Activated CD4-positive, alpha-beta T cell treated with anti-CD3 and anti-CD28 coated beads, Interleukin-2, amount 50 U/mL, for 24 hours (primary cell): ENCODE results near the gene WARS2.
"Not testable (repeated sequence)": the region's sequence is repeated elsewhere in the genome, so short reads cannot be mapped to it uniquely, and the experiment has no call there.

Source experiments
- DNase-seq, 2 donors: peaks; one replicate each; pipeline ENCODE4 v3.0.0-alpha.2; 2020; ENCODE audit warnings: low read depth in 1 of 2, low spot score in 1 of 2

The WARS2 gene

DNA sequence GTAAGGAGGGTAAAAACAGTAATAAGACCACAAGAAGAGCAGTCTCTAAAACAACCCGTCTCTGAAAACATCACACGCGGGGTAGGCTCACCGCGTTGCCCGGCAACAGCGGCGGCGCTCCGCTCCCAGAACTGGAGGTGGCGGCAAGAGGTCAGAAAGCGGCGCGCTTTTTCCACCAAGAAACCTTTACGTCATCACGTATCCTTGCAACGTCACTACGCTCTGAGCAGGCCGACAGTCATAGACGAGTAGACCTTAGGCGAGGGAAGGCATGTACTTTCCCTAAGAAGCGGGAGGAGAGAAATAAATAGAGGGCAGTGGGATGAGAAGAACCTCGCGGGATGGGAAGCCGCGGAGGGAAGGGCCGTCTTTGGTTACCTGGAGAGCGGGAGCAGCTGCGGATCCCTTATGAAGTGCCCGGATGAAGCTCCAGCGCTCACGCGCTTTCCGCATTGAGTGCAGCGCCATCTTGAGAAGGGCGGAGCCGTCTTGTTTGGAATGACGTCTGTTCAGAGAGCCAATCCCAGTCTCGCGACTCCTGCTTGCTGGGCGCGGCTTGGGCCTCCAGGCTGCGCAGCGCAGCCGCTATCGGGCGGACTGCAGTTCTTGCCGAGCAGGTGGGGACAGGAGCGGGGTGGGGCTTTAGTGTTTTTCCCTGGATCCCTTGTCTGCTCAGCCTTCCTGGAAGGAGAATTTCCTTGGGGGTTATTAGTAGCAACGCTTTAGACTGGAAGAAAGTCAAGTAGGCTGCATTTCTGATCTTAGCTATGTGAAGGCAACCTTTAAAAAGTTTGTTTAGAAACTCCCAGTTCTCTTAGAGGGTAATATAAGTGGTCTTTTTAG lies at the start of gene WARS2:
Gene WARS2, minus strand, starts transcription at position 477 of the 843 bp plus-strand sequence. Its CDS starts 9 bp downstream, at position 468.
- peak; percentile 81 to 94 for DNase-seq

DNA sequence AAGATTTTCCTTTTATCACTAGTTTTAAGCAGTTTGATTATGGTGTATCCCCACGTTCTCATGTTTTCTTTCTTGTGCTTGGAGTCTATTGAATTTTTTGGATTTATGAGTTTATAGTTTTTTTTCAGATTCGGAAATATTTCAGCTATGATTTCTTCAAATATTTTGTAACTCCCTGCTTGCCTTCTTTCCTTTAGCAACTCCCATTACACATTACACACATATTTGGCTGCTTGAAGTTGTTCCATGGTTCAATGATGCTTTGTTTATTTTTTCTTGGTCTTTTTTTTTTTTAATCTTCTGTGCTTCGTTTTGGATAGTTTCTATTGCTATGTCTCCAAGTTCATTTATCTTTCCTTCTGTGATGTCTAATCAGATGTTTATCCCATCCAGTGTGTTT lies 48.5 kb upstream of the WARS2 start:
- DNase-seq: no peak

DNA sequence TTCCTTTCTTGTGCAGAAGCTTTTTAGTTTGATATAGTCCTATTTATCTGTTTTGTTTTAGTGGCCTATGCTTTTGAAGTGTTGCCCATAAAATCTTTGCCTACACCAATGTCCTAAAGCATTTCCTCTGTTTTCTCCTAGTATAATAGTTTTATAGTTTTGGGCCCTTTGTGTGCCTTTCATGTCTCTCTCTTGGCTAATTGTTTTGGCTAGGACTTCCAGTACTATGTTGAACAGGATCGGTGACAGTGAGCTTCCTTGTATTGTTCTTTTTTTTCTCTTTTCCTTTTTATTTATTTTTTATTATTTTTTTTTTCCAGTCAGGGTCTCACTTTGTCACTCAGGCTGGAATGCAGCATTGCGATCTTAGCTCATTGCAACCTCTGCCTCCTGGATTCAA lies 47.0 kb upstream of the WARS2 start:
- no peak for DNase-seq

- DNase-seq: no peak
Observed at GRCh38 chr1:119186471-119186870, 46.0 kb upstream of the WARS2 start.

- DNase-seq: no peak
Observed at GRCh38 chr1:119184972-119185371, 44.5 kb upstream of the WARS2 start.

DNA sequence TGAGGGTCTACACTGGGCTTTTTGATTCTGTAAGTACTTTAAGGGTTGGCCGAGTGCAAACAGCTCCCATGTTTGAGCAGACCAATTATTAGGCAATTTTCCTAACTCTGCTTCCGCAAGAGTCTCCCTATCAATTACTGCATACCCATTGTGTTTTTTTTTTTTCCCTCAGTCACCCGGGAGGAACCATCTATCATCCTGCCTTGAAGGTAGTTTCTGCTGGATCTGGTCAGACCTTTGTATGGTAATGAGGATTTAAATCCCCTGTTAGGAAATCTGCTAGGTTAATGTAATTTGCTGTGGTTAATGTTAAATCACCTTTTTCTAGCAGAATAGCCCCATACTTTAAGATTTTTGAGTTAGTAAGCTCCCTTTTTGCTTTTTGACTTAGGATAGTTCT lies 40.8 kb upstream of the WARS2 start:
- no peak for DNase-seq

GRCh38 chr1:119179051-119179450 lies 38.6 kb upstream of the WARS2 start:
- DNase-seq: no peak

DNA sequence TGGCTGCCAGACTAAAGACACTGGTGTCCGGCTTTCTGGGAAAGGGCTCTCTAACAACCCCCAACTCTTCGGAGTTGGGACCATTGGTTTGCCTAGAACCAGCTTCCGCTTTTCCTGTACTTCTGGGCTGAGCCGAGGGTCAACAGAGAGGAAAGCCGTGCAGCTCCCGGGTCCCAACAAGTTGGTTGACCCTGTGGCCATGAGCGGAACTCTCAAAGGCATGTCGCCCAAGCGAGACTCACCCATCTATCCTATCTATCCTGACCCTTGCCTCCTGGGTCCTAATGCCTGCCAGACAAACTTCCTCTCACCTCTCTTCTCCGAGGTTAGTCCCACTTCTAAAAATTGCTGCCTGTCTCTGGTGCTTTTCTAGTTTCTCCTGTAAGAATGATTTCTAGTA lies 32.5 kb upstream of the WARS2 start:
- not testable (repeated sequence) for DNase-seq

GRCh38 chr1:119171381-119172010 lies 31.0 kb upstream of the WARS2 start:
- DNase-seq: not testable (repeated sequence)

DNA sequence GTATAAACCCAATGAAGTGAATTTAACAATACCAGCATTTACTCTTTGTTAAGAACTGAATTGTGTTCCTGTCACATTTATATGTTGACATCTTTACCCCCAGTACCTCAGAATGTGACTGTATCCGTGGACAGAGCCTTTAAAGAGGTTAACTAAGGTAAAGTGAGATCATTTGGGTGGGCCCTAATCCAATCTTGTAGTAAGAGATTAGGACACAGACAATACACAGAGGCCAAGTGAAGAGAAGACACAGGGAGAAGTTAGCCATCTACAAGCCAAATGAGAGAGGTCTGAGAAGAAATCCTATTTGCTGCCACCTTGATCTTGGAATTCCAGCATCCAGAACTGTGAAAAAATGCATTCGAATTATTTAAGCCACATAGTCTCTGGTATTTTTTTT lies 22.9 kb upstream of the WARS2 start:
- no peak for DNase-seq

DNA sequence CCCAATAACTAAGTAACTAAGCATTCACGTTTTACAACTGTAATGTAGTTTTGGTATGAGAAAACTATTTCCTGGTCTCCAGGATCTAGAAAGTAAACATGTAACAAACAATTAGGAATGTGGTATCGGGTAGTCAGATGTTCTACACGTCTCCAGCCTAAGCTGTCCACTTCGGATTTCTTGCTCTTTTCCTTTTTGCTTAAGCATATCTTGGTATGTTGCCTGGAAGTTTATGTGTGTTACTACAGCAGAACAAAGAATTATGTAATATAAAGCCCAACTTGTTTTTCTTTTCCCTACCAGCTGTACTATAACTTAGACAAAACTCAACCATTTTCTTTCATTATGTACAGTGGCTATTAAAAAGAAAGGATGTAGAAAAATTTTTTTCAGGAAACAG lies 20.4 kb upstream of the WARS2 start:
- no peak for DNase-seq

GRCh38 chr1:119160409-119160808 lies 20.0 kb upstream of the WARS2 start:
- no peak for DNase-seq

DNA sequence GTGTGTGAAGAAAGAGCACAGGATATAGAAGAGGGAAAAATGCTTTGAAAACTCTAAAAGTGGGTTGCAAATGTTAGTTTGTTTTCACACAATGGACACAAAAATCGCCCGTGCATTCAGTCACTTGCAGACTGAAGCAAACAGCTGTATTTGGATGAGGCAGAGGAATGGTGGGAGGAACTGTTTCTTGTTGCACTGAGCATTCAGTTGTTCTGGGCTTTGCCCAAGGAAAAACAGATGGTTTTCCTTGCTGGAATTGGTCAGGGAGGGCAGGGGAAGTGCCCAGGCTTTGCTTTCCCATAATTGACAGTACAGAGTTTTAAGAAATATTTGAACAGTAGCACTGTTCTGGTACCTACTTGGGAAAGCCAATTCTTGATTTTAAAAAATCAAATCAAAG lies 19.5 kb upstream of the WARS2 start:
- no peak for DNase-seq

DNA sequence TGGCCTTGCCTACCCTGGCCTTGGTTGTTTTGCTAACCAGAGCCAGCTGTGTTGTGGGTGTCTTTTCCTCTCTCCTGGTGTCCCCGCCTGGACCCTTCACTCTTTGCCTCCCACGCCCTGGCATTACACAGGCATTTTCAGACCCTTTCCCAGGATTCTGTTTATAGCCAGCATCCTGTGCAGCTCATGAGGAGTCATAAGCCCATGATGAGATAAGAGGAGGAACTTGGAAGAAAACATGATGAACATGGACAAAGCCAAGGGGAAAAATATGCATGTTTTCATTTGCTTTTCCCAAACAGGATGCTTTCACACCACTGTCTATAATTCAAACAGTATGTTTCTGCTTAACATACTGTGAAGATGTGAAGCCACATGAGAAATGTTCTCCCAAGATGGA lies 18.7 kb upstream of the WARS2 start:
- DNase-seq: no peak

DNA sequence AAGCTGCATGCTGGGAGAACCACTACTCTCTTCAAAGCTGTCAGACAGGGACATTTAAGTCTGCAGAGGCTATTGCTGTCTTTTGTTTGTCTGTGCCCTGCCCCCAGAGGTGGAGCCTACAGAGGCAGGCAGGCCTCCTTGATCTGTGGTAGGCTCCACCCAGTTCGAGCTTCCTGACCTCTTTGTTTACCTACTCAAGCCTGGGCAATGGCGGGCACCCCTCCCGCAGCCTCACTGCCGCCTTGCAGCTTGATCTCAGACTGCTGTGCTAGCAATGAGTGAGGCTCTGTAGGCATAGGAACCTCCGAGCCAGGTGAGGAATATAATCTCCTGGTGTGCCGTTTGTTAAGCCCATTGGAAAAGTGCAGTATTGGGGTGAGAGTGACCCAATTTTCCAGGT lies 16.3 kb upstream of the WARS2 start:
- DNase-seq: not testable (repeated sequence)

DNA sequence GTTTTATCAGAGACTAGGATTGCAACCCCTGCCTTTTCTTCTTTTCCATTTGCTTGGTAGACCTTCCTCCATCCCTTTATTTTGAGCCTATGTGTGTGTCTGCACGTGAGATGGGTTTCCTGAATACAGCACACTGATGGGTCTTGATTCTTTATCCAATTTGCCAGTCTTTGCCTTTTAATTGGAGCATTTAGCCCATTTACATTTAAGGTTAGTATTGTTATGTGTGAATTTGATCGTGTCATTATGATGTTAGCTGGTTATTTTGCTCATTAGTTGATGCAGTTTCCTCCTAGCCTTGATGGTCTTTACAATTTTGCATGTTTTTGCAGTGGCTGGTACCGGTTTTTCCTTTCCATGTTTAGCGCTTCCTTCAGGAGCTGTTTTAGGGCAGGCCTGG lies 14.6 kb upstream of the WARS2 start:
- not testable (repeated sequence) for DNase-seq

GRCh38 chr1:119150150-119150549 lies 9.7 kb upstream of the WARS2 start:
- DNase-seq: no peak

- DNase-seq: no peak
Observed at GRCh38 chr1:119147661-119148090, 7.2 kb upstream of the WARS2 start.

- DNase-seq: no peak
Observed at GRCh38 chr1:119146466-119146865, 6.0 kb upstream of the WARS2 start.

DNA sequence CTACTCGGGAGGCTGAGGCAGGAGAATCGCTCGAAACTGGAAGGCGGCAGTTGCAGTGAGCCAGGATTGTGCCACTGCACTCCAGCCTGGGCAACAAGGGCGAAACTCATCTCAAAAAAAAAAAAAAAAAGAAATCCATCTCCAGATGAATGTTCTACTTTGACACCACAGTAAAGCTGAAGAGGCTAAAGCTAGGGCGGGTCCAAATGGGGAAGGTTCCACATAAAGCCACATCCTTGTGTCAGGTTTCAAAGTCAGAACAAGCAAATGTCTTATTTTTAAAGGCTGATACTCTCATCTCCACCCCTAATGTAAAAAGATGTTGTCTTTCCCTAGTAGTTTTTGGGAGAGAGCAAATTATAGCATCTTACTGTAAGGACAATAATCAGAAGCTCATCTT lies 4.4 kb upstream of the WARS2 start:
- no peak for DNase-seq

- DNase-seq: no peak
Observed at GRCh38 chr1:119143706-119144105, 3.3 kb upstream of the WARS2 start.

DNA sequence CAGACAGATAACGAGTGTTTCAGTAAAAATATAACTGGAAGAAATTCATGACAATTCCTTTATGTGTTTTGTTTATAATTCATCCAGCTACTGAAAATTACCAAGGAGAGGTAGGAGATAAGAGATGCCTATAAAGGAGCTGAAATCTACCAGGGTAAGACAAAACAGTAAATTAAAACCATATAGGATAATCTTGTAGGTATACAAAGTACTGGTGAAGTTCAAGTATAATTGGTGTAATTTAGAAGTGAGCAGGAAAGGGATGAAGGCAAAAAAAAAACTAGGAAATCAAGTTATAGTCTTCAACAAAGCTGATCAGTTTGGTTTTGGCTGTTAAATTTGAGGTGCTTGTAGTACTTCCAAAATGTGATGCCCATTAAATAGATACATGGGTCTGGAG lies 1.2 kb upstream of the WARS2 start:
- DNase-seq: no peak

GRCh38 chr1:119141020-119141424 lies 569 bp upstream of the WARS2 start:
- DNase-seq: peak in 1 of 2 donors; percentile 20
